ENCODE measurements around the gene RAB11FIP2.

GRCh38 chr10:118041316-118041715, 5.4 kb downstream of the RAB11FIP2 start:
- TF ChIP-seq CTCF (IDR thresholded peaks at IDR 0.05) (no peak), POLR2A (IDR thresholded peaks at IDR 0.05) (no peak)
